Esophagus squamous epithelium (tissue), 4 donors: Measurements from ENCODE around the gene AKR1C2.
"Not testable (repeated sequence)": the region's sequence is repeated elsewhere in the genome, so short reads cannot be mapped to it uniquely, and the experiment has no call there.

ENCODE experiments used
- CTCF ChIP-seq, 6 experiments: fragments of 450-650 bp in 4 of 6; fragments of 200-600 bp in 2 of 6; sonication (generic) in 2 of 6; IDR thresholded peaks; one replicate each; pipeline ENCODE4 v1.5.1; 2016 to 2019; ENCODE audit warnings: antibody characterized with exemption in 6 of 6, mild to moderate bottlenecking in 4 of 6, moderate library complexity in 4 of 6
- POLR2A ChIP-seq, 4 donors: fragments of 450-650 bp; IDR thresholded peaks; one replicate each; pipeline ENCODE4 v1.6.1; 2017; ENCODE audit warnings: antibody characterized with exemption in 4 of 4, mild to moderate bottlenecking in 4 of 4, moderate library complexity in 3 of 4

GRCh38 chr10:4970362-4970761, 33.3 kb downstream of the AKR1C2 start:
- TF ChIP-seq CTCF, POLR2A (IDR thresholded peaks at IDR 0.05): not testable (repeated sequence)
